Neutrophil (primary cell): ENCODE data around the gene NMB.
A peak's percentile ranks its signal among the peaks of the same experiment; 100 is the strongest.

ENCODE experiments used
- H3K27ac ChIP-seq: fragments of 200-600 bp; sonication (generic); 2 replicates; pipeline ENCODE4 v1.5.1; 2016; ENCODE audit warnings: mild to moderate bottlenecking, moderate library complexity
- H3K27me3 ChIP-seq: fragments of 200-600 bp; sonication (generic); 2 replicates; pipeline ENCODE4 v1.6.0; 2016; ENCODE audit warnings: mild to moderate bottlenecking
- H3K36me3 ChIP-seq: fragments of 200-600 bp; sonication (generic); 2 replicates; pipeline ENCODE4 v1.5.1; 2017
- H3K4me1 ChIP-seq, 2 experiments: fragments of 200-600 bp in 1 of 2; sonication (generic) in 1 of 2; 1 replicate in 1 of 2; 2 replicates in 1 of 2; pipeline versions ENCODE4 v1.5.1 to v1.6.1; 2013 to 2016; ENCODE audit warnings: low read depth in 1 of 2, low read length in 1 of 2, mild to moderate bottlenecking in 1 of 2, moderate library complexity in 1 of 2; ENCODE audit not compliant: control insufficient read depth in 1 of 2, insufficient read depth in 1 of 2
- H3K4me3 ChIP-seq, 2 experiments: fragments of 200-600 bp in 1 of 2; sonication (generic) in 1 of 2; 1 replicate in 1 of 2; 2 replicates in 1 of 2; pipeline ENCODE4 v1.5.1; 2013 to 2016; ENCODE audit warnings: low read depth in 1 of 2, low read length in 1 of 2, mild to moderate bottlenecking in 1 of 2, moderate library complexity in 1 of 2
- H3K9me3 ChIP-seq: fragments of 200-600 bp; sonication (generic); 2 replicates; pipeline ENCODE4 v1.5.1; 2016
- CTCF ChIP-seq: fragments of 200-600 bp; sonication (generic); IDR thresholded peaks from 2 replicates; pipeline ENCODE4 v1.5.1; 2016; ENCODE audit warnings: antibody characterized with exemption

NMB gene

DNA sequence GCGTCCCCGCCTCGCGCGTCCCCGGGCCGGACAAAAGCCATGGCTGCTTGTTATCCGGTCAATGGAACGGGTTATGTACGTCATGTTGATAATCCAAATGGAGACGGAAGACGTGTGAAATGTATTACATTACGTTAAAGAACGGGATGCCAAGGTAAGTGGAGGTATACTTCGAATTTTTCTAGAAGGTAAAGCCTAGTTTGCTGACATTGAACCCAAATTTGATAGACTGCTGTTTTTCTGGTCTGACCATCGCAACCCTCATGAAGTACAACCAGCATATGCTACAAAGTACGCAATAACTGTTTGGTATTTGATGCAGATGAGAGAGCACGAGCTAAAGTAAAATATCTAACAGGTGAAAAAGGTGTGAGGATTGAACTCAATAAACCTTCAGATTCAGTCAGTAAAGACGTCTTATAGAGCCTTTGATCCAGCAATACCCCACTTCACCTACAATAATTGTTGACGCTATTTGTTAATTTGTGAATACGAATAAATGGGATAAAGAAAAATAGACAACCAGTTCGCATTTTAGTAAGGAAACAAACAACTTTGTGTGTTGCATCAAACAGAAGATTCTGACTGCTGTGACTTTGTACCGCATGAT, 23.7 kb downstream of the NMB start:
- Histone ChIP-seq H3K4me3 (peak overlapping the region; percentile 72 to 75), H3K27ac (peak overlapping the region; percentile 86), H3K36me3 (peaks cover 14% of the 10 kb centered on the region), H3K9me3 (no peaks in the 10 kb centered on the region), H3K4me1 (peaks cover 37 to 41% of the 10 kb centered on the region in 2 experiments), H3K27me3 (no peaks in the 10 kb centered on the region)
- no peak for TF ChIP-seq CTCF

- TF ChIP-seq CTCF, result no peak
- Histone ChIP-seq H3K4me1 (peaks cover 37 to 41% of the 10 kb centered on the region in 2 experiments), H3K36me3 (peaks cover 9% of the 10 kb centered on the region)
Measured at GRCh38 chr15:84633311-84634227, 24.4 kb downstream of the NMB start.

GRCh38 chr15:84631706-84632272, 26.2 kb downstream of the NMB start:
- H3K36me3 ChIP-seq, result no peaks in the 10 kb centered on the region
- H3K9me3 ChIP-seq, result no peaks in the 10 kb centered on the region
- H3K27ac ChIP-seq, result peak overlapping the region; percentile 77
- H3K4me3 ChIP-seq, result peak overlapping the region; percentile 79 to 94
- no peak for TF ChIP-seq CTCF
- H3K27me3 ChIP-seq, result no peaks in the 10 kb centered on the region
- H3K4me1 ChIP-seq, result peaks cover 37 to 41% of the 10 kb centered on the region in 2 experiments

More at GRCh38 chr15:84633311-84634227, 24.4 kb downstream of the NMB start:
- Histone ChIP-seq H3K27ac (peak overlapping the region; percentile 86), H3K9me3 (no peaks in the 10 kb centered on the region), H3K4me3 (peak overlapping the region; percentile 72 to 75), H3K27me3 (no peaks in the 10 kb centered on the region)

DNA sequence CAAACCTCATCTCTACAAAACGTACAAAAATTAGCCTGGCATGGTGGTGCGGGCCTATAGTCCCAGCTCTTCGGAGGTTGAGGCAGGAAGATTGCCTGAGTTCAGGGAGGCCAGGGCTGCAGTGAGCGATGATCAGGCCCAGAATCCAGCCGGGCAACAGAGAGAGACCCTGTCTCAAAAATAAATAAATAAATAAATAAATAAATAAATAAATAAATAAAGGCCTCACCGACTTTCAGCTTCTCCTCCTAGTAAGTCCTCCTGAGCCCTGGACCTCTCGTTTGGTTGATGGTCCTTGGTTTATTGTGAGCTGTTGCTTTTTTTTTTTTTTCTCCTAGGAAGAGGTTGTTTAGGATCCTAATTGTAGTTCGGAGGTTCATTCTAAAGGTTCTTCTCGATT, 29.0 kb downstream of the NMB start:
- no peaks in the 10 kb centered on the region for H3K9me3 ChIP-seq
- H3K27ac ChIP-seq, result no peak overlapping the region
- H3K36me3 ChIP-seq, result no peaks in the 10 kb centered on the region
- no peaks in the 10 kb centered on the region for H3K27me3 ChIP-seq
- no peak overlapping the region for H3K4me3 ChIP-seq
- peaks cover 40 to 43% of the 10 kb centered on the region in 2 experiments for H3K4me1 ChIP-seq
- TF ChIP-seq CTCF, result no peak

GRCh38 chr15:84625123-84625522, 32.9 kb downstream of the NMB start:
- Histone ChIP-seq H3K9me3 (peaks cover 10% of the 10 kb centered on the region), H3K4me1 (peaks cover 12 to 13% of the 10 kb centered on the region in 2 experiments), H3K36me3 (no peaks in the 10 kb centered on the region), H3K27me3 (no peaks in the 10 kb centered on the region), H3K27ac (no peak overlapping the region), H3K4me3 (no peak overlapping the region)
- TF ChIP-seq CTCF, result no peak
